ENCODE data around the gene COL5A2. TPM values are rescaled to one million over a fixed set of nuclear protein-coding genes. Genes with fewer than 3 reads are reported as not detected.

The COL5A2 gene
- total RNA-seq, 4 donors from 2014 or later: 34.7 to 60.4 (median 51.4) TPM

GRCh38 chr2:189022492-189022891 is 157.1 kb downstream of the COL5A2 start:
- WGBS, 2 donors: 21 to 29% methylated on average over 3 of the region's 3 CpGs
- DNase-seq (ENCODE audit: low spot score in 2 of 2): peak in 1 of 2 donors; percentile 34
- Histone ChIP-seq H3K36me3 (no peaks in the 10 kb centered on the region), H3K4me1 (peaks cover 0 to 22% (median 0%) of the 10 kb centered on the region in 4 donors), H3K9me3 (no peaks in the 10 kb centered on the region), H3K4me3 (peak overlapping the region in 1 of 4 donors; percentile 6), H3K27ac (peak overlapping the region in 2 of 4 donors; percentile 65 to 75), H3K27me3 (no peaks in the 10 kb centered on the region)
- no peak for TF ChIP-seq POLR2A (IDR thresholded peaks at IDR 0.05)
- TF ChIP-seq EP300 (IDR thresholded peaks at IDR 0.05): no peak
- no peak for TF ChIP-seq CTCF (IDR thresholded peaks at IDR 0.05)

GRCh38 chr2:189022053-189022481 is 157.5 kb downstream of the COL5A2 start:
- DNase-seq (ENCODE audit: low spot score in 2 of 2): peak in 1 of 2 donors; percentile 47

GRCh38 chr2:189020179-189020578 is 159.4 kb downstream of the COL5A2 start:
- Histone ChIP-seq H3K4me1 (peaks cover 0 to 16% (median 0%) of the 10 kb centered on the region in 4 donors), H3K9me3 (no peaks in the 10 kb centered on the region), H3K27me3 (no peaks in the 10 kb centered on the region), H3K4me3 (no peak overlapping the region), H3K27ac (no peak overlapping the region), H3K36me3 (no peaks in the 10 kb centered on the region)
- DNase-seq (ENCODE audit: low spot score in 2 of 2): no peak
- no peak for TF ChIP-seq EP300 (IDR thresholded peaks at IDR 0.05)
- TF ChIP-seq POLR2A (IDR thresholded peaks at IDR 0.05): no peak
- TF ChIP-seq CTCF (IDR thresholded peaks at IDR 0.05): no peak
- 86 to 94% methylated on average over 1 of the region's 1 CpG for WGBS, 2 donors

More at GRCh38 chr2:189022053-189022481, 157.5 kb downstream of the COL5A2 start:
- peaks cover 0 to 22% (median 0%) of the 10 kb centered on the region in 4 donors for H3K4me1 ChIP-seq
- peak overlapping the region in 1 of 4 donors; percentile 6 for H3K4me3 ChIP-seq
- H3K27me3 ChIP-seq: no peaks in the 10 kb centered on the region
- WGBS, 2 donors: 47% methylated on average over 7 of the region's 7 CpGs
- peak overlapping the region in 3 of 4 donors; percentile 34 to 75 (median 65) for H3K27ac ChIP-seq
- H3K9me3 ChIP-seq: no peaks in the 10 kb centered on the region
- H3K36me3 ChIP-seq: no peaks in the 10 kb centered on the region
- TF ChIP-seq POLR2A (IDR thresholded peaks at IDR 0.05): no peak
- TF ChIP-seq EP300 (IDR thresholded peaks at IDR 0.05): peak in 1 of 2 donors; percentile 45

GRCh38 chr2:189018631-189019030 is 160.9 kb downstream of the COL5A2 start:
- H3K27me3 ChIP-seq: no peaks in the 10 kb centered on the region
- TF ChIP-seq POLR2A (IDR thresholded peaks at IDR 0.05) (no peak), EP300 (IDR thresholded peaks at IDR 0.05) (no peak), CTCF (IDR thresholded peaks at IDR 0.05) (no peak)
- H3K4me1 ChIP-seq: peaks cover 0 to 21% (median 0%) of the 10 kb centered on the region in 4 donors
- H3K36me3 ChIP-seq: no peaks in the 10 kb centered on the region
- no peaks in the 10 kb centered on the region for H3K9me3 ChIP-seq
- no peak overlapping the region for H3K4me3 ChIP-seq
- DNase-seq (ENCODE audit: low spot score in 2 of 2): no peak
- H3K27ac ChIP-seq: no peak overlapping the region

DNA sequence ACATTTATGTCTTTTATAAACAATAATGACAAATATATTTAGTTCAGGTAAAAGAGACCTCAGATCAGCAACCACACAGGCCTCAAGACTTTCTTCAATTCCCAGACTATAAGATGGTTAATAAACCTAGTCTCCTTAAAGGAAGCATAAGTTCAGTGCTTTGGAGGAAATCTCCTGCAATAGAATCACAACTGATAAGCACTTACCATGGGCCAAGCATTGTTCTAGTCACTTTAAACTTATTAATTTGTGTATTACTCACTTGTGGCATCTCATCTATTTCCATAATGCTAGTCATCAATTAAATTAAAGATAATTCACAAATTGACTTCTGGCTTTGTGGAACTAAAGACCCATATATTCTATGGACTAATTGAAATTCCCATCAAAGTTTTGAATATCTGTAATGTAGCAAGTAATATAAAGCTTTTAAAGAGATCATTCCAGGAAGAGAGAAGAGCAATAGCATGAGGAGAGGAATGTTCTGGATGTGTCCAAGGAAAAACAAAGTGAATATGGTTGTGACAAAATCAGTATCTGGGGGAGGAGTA is 163.2 kb downstream of the COL5A2 start:
- Histone ChIP-seq H3K27me3 (no peaks in the 10 kb centered on the region), H3K36me3 (peaks cover 0 to 3% (median 0%) of the 10 kb centered on the region in 3 donors), H3K27ac (no peak overlapping the region), H3K9me3 (no peaks in the 10 kb centered on the region), H3K4me3 (no peak overlapping the region), H3K4me1 (peaks cover 0 to 10% (median 0%) of the 10 kb centered on the region in 4 donors)
- no peak for DNase-seq (ENCODE audit: low spot score in 2 of 2)
- TF ChIP-seq CTCF (IDR thresholded peaks at IDR 0.05) (no peak), POLR2A (IDR thresholded peaks at IDR 0.05) (no peak), EP300 (IDR thresholded peaks at IDR 0.05) (no peak)
